Gastrocnemius medialis (tissue), 4 donors: ENCODE results near the gene NCF4.

ENCODE experiments used
- POLR2A ChIP-seq, 2 donors: fragments of 450-650 bp; IDR thresholded peaks; one replicate each; pipeline ENCODE4 v1.6.1; 2017; ENCODE audit warnings: antibody characterized with exemption in 2 of 2, mild to moderate bottlenecking in 2 of 2, moderate library complexity in 2 of 2
- TF ChIP-seq, protein P1 (sequence below), 5 experiments: fragments of 450-650 bp in 3 of 5; fragments of 200-600 bp in 2 of 5; sonication (generic) in 2 of 5; IDR thresholded peaks in 4 of 5; conservative IDR thresholded peaks in 1 of 5; 1 replicate in 4 of 5; 2 replicates in 1 of 5; pipeline ENCODE4 v1.5.1; 2016 to 2019; ENCODE audit warnings: antibody characterized with exemption in 5 of 5, mild to moderate bottlenecking in 3 of 5, moderate library complexity in 3 of 5

DNA sequence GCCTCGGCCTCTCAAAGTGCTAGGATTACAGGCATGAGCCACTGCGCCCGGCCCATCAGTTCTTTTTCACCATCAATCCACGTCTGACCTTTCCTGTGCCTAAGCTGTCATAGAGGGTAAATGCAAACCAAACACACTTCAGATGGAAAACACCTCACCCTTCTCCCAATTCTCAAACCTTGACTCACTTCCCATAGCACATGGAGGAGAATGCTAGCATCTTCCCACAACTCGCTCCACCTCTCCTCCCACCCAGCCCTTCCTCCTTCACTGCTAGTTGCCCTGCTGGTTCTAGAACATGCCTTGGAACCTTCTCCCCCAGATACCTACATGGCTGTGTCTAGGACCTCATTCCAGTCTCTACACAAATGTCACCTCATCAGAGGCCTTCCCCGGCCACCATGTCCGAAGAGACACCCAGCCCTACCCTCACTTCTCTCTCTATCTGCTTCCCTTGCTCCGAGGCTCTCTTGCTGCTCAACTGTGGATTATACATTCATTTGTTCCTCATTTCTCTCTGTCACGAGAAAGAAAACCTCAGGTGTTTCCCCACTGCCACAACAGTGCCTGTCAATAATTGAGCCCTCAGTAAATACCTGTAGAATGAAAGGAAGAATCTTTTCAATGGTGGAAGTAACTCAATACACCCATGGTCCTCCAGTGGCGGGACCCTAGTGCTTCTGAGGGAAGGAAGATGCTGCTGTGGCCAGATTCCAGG is 21.3 kb upstream of the NCF4 start:
- no peak for TF ChIP-seq POLR2A (IDR thresholded peaks at IDR 0.05)
- TF ChIP-seq, protein P1, sequence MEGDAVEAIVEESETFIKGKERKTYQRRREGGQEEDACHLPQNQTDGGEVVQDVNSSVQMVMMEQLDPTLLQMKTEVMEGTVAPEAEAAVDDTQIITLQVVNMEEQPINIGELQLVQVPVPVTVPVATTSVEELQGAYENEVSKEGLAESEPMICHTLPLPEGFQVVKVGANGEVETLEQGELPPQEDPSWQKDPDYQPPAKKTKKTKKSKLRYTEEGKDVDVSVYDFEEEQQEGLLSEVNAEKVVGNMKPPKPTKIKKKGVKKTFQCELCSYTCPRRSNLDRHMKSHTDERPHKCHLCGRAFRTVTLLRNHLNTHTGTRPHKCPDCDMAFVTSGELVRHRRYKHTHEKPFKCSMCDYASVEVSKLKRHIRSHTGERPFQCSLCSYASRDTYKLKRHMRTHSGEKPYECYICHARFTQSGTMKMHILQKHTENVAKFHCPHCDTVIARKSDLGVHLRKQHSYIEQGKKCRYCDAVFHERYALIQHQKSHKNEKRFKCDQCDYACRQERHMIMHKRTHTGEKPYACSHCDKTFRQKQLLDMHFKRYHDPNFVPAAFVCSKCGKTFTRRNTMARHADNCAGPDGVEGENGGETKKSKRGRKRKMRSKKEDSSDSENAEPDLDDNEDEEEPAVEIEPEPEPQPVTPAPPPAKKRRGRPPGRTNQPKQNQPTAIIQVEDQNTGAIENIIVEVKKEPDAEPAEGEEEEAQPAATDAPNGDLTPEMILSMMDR (IDR thresholded peaks at IDR 0.05 in 4 of 5, conservative IDR thresholded peaks at IDR 0.05 in 1 of 5), result no peak
